Mucosa of rectum (tissue), 2 donors: Measurements from ENCODE around the gene CALB2.

Experiments
- H3K27ac ChIP-seq, 2 donors: one replicate each; pipeline ENCODE4 v1.7.0; 2013; ENCODE audit warnings: inconsistent platforms in 2 of 2, low read depth in 2 of 2, low read length in 2 of 2
- H3K27me3 ChIP-seq, 2 donors: one replicate each; pipeline ENCODE4 v1.7.0; 2013; ENCODE audit warnings: low read length in 2 of 2; ENCODE audit not compliant: control insufficient read depth in 2 of 2, insufficient read depth in 2 of 2
- H3K36me3 ChIP-seq, 2 donors: one replicate each; pipeline ENCODE4 v1.7.0; 2013; ENCODE audit warnings: low read length in 2 of 2; ENCODE audit not compliant: control insufficient read depth in 2 of 2, insufficient read depth in 2 of 2
- H3K4me1 ChIP-seq, 2 donors: one replicate each; pipeline ENCODE4 v1.7.0; 2013; ENCODE audit warnings: low read length in 2 of 2, mild to moderate bottlenecking in 1 of 2; ENCODE audit not compliant: control insufficient read depth in 2 of 2, insufficient read depth in 2 of 2
- H3K4me3 ChIP-seq, 2 donors: one replicate each; pipeline ENCODE4 v1.7.0; 2013; ENCODE audit warnings: low read length in 2 of 2
- H3K9ac ChIP-seq, 2 donors: one replicate each; pipeline ENCODE4 v1.7.0; 2013; ENCODE audit warnings: low read length in 2 of 2, low read depth in 1 of 2, mild to moderate bottlenecking in 1 of 2
- H3K9me3 ChIP-seq, 2 donors: one replicate each; pipeline ENCODE4 v1.7.0; 2013; ENCODE audit warnings: low read length in 2 of 2; ENCODE audit not compliant: control insufficient read depth in 2 of 2
- donor health status: healthy.
- donor health status: Normal muscosa, but diverticular disease.

CALB2 gene

DNA sequence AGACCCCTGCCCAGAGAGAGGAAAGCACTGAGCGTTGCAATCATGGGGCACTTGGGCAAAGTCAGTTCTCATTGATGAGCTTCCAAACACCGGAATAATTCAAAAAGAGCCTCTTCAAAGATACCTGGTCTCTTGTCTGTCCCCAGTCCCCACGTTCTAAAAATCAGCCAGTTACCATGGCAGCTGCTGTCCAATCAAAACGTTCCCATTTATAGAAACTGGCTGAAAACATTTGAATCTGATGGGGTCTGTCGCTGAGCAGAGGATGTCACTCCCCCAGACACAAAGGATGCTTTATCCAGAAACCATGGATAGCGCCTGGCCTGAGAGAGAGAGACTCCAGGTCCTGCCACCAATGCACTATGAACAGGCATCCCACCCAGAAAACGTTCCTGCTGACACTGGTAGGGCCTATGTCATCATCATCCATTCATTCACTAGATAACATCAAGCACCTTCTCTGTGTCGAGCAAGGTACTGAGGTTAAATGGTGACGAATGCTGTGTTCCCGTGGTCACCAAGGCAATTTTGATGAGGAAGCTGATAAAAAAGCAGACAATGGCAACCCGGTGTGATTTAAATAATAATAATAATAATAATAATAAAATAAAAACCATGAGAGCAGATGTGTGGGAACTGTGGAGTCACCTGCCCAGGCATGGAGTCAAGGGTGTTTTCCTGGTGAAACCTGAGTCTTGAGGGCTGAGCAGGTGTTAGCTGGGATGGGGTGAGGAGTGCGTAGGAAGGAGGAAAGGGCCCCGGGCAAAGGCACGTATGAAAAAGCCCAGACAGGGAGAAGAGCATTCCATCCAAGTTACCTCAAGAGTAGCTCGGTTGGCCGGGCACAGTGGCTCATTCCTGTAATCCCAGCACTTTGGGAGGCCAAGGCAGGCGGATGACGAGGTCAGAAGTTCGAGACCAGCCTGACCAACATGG, 19.0 kb upstream of the CALB2 start:
- H3K9ac ChIP-seq = no peak overlapping the region
- no peaks in the 10 kb centered on the region for H3K36me3 ChIP-seq
- no peak overlapping the region for H3K27ac ChIP-seq
- no peak overlapping the region for H3K4me3 ChIP-seq
- no peaks in the 10 kb centered on the region for H3K9me3 ChIP-seq
- peaks cover 0 to 3% of the 10 kb centered on the region in 2 donors for H3K27me3 ChIP-seq
- H3K4me1 ChIP-seq = no peaks in the 10 kb centered on the region

DNA sequence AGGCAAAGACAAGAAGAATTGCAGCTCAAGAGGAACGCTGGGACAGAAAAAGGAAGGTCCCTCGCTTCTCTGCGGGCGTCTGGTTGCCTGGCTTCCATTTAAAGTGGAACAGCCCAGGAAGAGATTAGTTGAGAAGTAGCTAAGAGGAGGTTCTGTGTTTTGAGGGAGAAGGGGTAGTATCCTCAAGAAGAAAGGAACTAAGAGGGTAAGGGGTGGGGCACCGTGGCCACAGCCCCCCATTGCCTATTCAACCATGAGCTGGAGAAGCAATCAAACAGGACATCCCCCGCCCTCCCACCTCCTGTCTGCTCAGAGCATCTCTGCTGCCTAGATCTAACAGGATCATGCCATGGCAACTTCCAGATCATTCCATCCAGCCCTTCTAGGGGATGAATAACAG, 18.1 kb upstream of the CALB2 start:
- Histone ChIP-seq H3K9ac (no peak overlapping the region), H3K27ac (no peak overlapping the region), H3K4me3 (no peak overlapping the region), H3K4me1 (no peaks in the 10 kb centered on the region), H3K27me3 (no peaks in the 10 kb centered on the region), H3K36me3 (no peaks in the 10 kb centered on the region), H3K9me3 (no peaks in the 10 kb centered on the region)

DNA sequence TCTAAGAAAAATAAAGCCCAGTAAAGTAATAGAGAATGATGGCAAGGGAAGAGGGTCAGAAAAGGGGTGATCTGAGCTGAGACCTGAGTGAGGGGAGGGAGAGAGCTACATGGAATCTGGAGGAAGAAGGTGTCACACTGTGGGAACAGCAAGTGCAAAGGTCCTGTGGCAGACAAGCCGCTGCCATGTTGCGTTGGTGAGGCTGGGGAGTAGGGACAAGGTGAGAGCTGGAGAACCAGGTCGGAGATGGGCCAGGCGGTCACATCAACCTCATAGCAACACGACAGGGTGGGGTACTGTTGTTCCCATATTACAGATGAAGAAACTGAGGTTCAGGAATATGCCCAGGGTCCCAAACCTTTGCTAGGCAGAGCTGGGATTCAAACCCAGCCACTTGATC, 16.6 kb upstream of the CALB2 start:
- Histone ChIP-seq H3K9ac (no peak overlapping the region), H3K27ac (no peak overlapping the region), H3K9me3 (no peaks in the 10 kb centered on the region), H3K4me1 (no peaks in the 10 kb centered on the region), H3K4me3 (no peak overlapping the region), H3K27me3 (no peaks in the 10 kb centered on the region), H3K36me3 (no peaks in the 10 kb centered on the region)

DNA sequence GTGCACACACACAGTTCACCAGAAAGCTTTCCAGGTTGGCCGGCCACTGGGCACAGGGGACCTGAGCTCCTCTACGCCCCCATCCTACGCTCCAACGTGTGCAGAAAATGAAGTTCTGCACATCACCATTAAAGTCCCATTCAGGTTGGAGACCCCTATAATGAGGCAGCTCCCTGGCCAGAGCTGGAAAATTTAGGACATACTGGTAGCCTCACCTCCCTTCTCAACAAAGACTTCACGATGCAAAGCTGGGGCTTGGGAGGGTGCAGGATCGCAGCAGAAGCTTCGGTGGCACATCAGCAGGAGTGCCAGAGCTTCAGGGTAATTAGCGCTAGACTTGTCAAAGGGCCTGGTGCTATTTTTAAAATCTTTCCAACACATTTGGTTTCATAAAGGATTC, 15.4 kb upstream of the CALB2 start:
- H3K4me3 ChIP-seq = no peak overlapping the region
- no peak overlapping the region for H3K9ac ChIP-seq
- no peaks in the 10 kb centered on the region for H3K9me3 ChIP-seq
- H3K27ac ChIP-seq = no peak overlapping the region
- no peaks in the 10 kb centered on the region for H3K36me3 ChIP-seq
- H3K4me1 ChIP-seq = no peaks in the 10 kb centered on the region
- no peaks in the 10 kb centered on the region for H3K27me3 ChIP-seq

DNA sequence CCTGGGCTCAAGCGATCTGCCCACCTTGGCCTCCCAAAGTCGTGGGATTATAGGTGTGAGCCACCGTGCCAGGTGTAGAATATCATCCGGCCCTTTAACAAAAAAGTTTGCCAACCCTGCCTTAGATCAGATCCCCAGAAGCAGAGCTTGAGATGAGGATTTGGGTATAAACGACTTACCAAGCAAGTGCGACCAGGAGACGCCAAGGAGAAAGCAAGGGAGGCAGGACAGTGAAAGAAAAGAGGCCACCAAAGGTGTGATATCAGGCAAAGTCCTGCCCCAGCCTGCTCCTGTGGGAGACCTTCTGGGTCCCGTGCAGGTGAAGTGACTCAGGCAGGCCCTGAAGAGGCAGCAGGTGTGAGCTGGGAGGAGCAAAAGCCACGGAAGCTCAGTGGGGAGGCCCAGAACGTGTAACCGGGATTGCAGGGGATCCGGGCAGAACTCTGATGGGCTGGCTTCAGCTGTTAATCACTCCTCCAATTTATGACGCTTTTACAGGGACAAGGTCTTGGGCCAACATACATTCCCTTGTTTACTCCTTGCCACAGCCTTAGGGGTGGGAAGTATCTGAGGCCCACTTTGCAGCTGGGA, 14.1 kb upstream of the CALB2 start:
- Histone ChIP-seq H3K27ac (no peak overlapping the region), H3K4me1 (no peaks in the 10 kb centered on the region), H3K4me3 (no peak overlapping the region), H3K9me3 (no peaks in the 10 kb centered on the region), H3K9ac (no peak overlapping the region), H3K36me3 (no peaks in the 10 kb centered on the region), H3K27me3 (no peaks in the 10 kb centered on the region)

DNA sequence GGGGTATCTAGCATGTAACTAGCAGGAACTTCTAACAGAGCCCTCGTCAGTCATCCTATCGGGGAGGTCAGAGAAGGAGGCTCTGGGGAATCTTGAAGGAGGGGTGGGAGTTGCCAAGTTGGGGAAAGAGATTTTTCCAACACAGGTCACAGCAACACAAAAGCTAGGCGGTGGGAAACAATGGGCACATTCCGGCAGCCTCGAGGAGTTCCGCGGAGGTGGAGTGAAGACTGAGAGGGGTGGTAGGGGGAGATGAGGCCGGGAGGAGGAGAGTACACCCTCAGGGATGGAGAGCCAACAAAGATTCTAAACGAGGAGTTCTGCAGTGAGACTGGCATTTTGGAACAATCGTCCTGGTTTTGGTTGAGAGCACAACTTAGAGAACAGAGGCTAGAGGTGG, 13.5 kb upstream of the CALB2 start:
- Histone ChIP-seq H3K4me3 (no peak overlapping the region), H3K27ac (no peak overlapping the region), H3K36me3 (no peaks in the 10 kb centered on the region), H3K9ac (no peak overlapping the region), H3K4me1 (no peaks in the 10 kb centered on the region), H3K9me3 (no peaks in the 10 kb centered on the region), H3K27me3 (no peaks in the 10 kb centered on the region)

DNA sequence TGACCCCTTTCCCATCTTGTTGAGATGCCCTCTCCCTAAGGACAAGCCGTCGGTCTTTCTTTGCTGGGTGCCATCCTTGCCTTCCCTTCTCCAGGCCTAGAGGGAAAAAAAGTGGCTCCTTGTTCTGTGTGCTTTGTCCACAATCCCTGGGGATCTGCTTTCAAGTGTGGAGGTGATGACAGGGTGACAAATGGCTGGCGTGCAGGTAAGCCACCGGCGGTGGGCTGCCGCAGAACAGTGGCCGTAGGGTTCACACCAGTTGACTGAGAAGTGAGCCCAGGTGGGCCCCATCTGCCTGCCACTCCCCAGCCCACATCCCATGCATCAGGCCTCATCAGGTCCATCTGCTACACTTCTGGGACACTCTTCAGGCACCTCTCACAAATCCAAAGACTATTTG, 11.4 kb upstream of the CALB2 start:
- no peaks in the 10 kb centered on the region for H3K27me3 ChIP-seq
- H3K36me3 ChIP-seq = no peaks in the 10 kb centered on the region
- no peak overlapping the region for H3K4me3 ChIP-seq
- no peak overlapping the region for H3K27ac ChIP-seq
- H3K4me1 ChIP-seq = no peaks in the 10 kb centered on the region
- H3K9ac ChIP-seq = no peak overlapping the region
- no peaks in the 10 kb centered on the region for H3K9me3 ChIP-seq

DNA sequence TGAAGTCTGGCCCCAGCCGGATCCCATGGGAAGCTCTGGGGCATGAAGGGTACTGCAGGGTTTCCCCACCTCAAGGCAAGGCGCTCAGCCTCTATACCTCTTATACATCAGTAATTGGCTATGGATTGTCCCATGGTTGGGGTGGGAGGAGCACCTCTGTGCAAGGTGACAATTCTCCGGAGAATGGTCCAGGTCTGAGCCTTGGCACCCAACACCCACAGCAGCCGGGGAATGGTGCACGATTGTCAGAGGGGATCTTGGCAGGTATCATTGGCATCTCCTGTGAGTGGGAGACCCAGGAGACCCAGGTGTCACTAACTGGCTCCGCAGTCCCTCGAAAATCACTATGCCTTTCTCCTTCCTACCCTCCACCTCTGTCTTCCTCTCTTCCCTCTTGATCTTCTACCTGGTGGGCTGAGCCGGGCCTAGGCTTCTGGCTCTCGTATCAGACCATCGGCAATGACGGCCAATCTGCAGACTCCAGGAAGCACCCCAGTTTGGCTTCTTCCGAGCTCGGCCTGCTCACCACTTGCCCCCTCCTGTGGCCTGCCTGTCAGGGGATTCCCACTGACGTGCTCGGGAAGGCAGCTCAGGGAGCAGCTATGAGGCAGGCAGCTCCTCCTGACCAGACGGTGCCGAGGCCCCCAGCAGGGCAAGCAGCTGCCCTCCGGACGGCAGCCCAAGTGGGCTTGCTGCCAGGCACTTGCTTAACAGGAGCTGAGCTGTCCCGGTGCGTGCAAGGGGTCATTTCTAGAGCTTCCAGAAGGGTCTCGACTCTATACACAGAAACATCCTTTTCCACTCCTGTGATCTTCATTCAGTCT, 10.0 kb upstream of the CALB2 start:
- Histone ChIP-seq H3K4me1 (no peaks in the 10 kb centered on the region), H3K9me3 (no peaks in the 10 kb centered on the region), H3K27me3 (no peaks in the 10 kb centered on the region), H3K27ac (no peak overlapping the region), H3K36me3 (no peaks in the 10 kb centered on the region), H3K9ac (no peak overlapping the region), H3K4me3 (no peak overlapping the region)

DNA sequence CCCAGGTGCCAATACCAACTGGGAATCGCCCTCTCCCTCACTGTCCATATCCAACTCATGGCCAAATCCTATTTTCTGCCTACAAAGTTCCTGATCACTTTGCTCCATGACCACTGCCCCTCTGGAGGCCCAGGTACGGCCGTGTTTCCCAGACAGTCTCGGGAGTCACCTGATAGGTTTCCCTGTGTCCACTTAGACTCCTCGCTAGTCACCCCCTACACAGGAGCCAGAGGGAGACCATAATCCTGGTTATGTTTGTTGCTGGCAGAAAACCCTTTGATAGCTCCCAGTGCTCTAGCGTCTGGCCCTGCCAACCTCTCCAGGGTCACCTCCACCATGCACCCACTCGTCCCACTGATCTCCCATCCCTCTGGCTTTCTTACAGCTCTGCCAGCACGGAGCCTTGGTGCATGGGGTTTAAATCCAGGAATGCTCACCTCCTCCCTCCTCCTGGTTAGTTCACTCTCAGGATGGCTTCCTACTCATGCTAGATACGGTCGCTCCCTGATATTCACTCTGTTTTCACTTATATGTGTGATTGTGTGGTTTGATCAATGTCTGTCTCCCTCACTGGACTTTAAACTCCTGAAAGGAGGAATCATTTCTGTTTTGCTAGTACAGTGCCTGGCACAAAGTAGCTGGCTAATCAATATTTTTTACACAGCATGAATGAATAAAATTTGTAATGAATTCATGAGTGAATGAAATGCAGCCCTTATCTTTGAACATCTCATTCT, 7.5 kb upstream of the CALB2 start:
- H3K4me3 ChIP-seq = no peak overlapping the region
- H3K27me3 ChIP-seq = no peaks in the 10 kb centered on the region
- H3K27ac ChIP-seq = no peak overlapping the region
- no peaks in the 10 kb centered on the region for H3K4me1 ChIP-seq
- H3K9me3 ChIP-seq = no peaks in the 10 kb centered on the region
- no peaks in the 10 kb centered on the region for H3K36me3 ChIP-seq
- no peak overlapping the region for H3K9ac ChIP-seq
